CD4-positive, alpha-beta T cell (primary cell): ENCODE measurements around the gene MS4A10. TPM values are rescaled to one million over a fixed set of nuclear protein-coding genes. Genes with fewer than 3 reads are reported as not detected.

Experiments
- ATAC-seq: fragments of 200-7000 bp; cut with Tn5 transposase; one replicate; pipeline ENCODE4 v1.10.0; 2022; ENCODE audit warnings: mild to moderate bottlenecking; ENCODE audit not compliant: poor library complexity
- CTCF ChIA-PET: fragments of 350-600 bp; sonication (Branson Sonifier 250); formaldehyde crosslinking; loops from one replicate; lab custom pipeline; 2021; ENCODE audit warnings: antibody characterized with exemption, inconsistent platforms; lab: Charles Lee
- POLR2A ChIA-PET: fragments of 350-600 bp; sonication (Branson Sonifier 250); formaldehyde crosslinking; loops from one replicate; lab custom pipeline; 2021; ENCODE audit warnings: antibody characterized with exemption, inconsistent platforms; lab: Charles Lee
- DNase-seq, 14 experiments: peaks; one replicate each; pipeline ENCODE4 v3.0.0-alpha.2; 2013 to 2020; ENCODE audit warnings: mixed read lengths in 2 of 14
- H3K27ac ChIP-seq, 2 donors: one replicate each; pipeline versions ENCODE4 v1.5.1 to v1.7.0; 2013; ENCODE audit warnings: low read length in 2 of 2, low read depth in 1 of 2, mild to moderate bottlenecking in 1 of 2
- H3K27me3 ChIP-seq, 2 experiments: 1 replicate in 1 of 2; 2 replicates in 1 of 2; pipeline versions ENCODE4 v1.6.1 to v1.7.0; 2013; ENCODE audit warnings: low read length in 2 of 2, control low read depth in 1 of 2, mild to moderate bottlenecking in 1 of 2, moderate library complexity in 1 of 2; ENCODE audit not compliant: insufficient read depth in 2 of 2, control insufficient read depth in 1 of 2
- H3K36me3 ChIP-seq: one replicate; pipeline ENCODE4 v1.6.1; 2013; ENCODE audit warnings: low read length, control low read depth; ENCODE audit not compliant: insufficient read depth
- H3K4me1 ChIP-seq: one replicate; pipeline ENCODE4 v1.6.1; 2013; ENCODE audit warnings: low read length, control low read depth; ENCODE audit not compliant: insufficient read depth
- H3K4me3 ChIP-seq: one replicate; pipeline ENCODE4 v1.5.1; 2013; ENCODE audit warnings: mild to moderate bottlenecking, low read length, moderate library complexity
- H3K9me3 ChIP-seq, 2 experiments: 1 replicate in 1 of 2; 2 replicates in 1 of 2; pipeline versions ENCODE4 v1.6.1 to v1.7.0; 2013; ENCODE audit warnings: low read length in 2 of 2, mild to moderate bottlenecking in 2 of 2, control low read depth in 1 of 2, moderate library complexity in 1 of 2; ENCODE audit not compliant: control insufficient read depth in 1 of 2, insufficient read depth in 1 of 2
- H3K27ac Mint-ChIP-seq: one replicate; pipeline ENCODE4 v1.8.0; 2020; ENCODE audit warnings: mixed read lengths
- H3K27me3 Mint-ChIP-seq: one replicate; pipeline ENCODE4 v1.8.0; 2021; ENCODE audit warnings: mixed read lengths
- H3K36me3 Mint-ChIP-seq: one replicate; pipeline ENCODE4 v1.8.0; 2021; ENCODE audit warnings: low read depth, mixed read lengths
- H3K4me1 Mint-ChIP-seq: one replicate; pipeline ENCODE4 v1.8.0; 2021; ENCODE audit warnings: low read depth, mixed read lengths
- H3K4me3 Mint-ChIP-seq: one replicate; pipeline ENCODE4 v1.8.0; 2020; ENCODE audit warnings: mild to moderate bottlenecking, mixed read lengths
- H3K9me3 Mint-ChIP-seq: one replicate; pipeline ENCODE4 v1.8.0; 2020; ENCODE audit warnings: mixed read lengths
- CTCF ChIP-seq: fragments of 200-600 bp; IDR thresholded peaks from one replicate; pipeline ENCODE4 v1.8.0; 2022; ENCODE audit warnings: antibody characterized with exemption, mild to moderate bottlenecking
- intact Hi-C, 2 experiments: fragments of 100-400 bp; cut with DNase I in 1 of 2; cut with micrococcal nuclease in 1 of 2; formaldehyde crosslinking; loops; one replicate each; pipeline versions ENCODE4 v1.15.1 to v1.9.0; 2023 to 2025; cut with DNase I, micrococcal nuclease
- total RNA-seq, 174 experiments: library from RNA in 2 of 174; stranded (reverse) in 2 of 174; gene quantifications; one replicate each; pipeline ENCODE4 v1.2.3 and lab custom pipeline; 2021 to 2026

The MS4A10 gene
- total RNA-seq, 2 experiments from 2014 or later: not detected

DNA sequence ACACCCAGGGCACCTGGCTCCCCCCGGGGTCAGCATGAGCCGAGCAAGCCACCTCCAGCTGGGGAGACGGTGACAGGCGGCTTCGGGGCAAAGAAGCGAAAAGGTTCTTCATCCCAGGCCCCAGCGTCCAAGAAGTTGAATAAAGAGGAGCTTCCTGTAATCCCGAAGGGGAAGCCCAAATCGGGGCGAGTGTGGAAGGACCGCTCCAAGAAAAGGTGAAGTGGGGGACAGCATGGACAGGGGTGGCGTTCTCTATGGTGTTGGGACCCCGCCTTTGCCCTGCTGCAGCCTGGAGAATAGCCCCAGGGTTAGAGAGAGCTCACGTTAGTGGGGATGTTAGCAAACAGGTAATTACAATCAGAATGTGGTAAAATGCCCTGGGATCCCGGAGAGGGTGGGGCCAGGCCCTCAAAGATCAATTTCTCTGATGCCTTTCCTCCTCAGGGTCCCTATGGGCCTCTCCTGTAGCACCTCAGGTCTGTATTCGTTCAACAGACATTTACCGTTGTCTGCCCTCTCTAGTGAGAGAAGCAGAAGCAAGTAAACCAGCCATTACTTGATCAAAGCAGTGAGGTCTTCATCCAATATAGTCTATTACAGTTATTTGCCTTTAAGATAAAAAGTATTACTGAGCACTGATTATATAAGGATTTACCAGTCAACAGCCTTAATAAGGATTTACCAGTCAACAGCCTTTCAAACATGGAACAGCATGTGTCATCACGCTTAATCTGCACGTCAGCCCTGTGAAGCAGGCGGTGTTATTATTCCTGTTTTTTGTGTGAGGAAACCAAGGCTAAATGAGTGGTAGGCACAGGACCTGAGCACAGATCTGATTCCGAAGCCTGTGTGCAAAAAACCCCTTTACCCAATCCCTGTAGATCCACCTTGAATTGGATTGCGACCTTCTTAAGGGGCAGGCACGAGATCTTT lies 57.8 kb downstream of the MS4A10 start:
- TF ChIP-seq CTCF: no peak
- DNase-seq: no peak
- Mint-ChIP-seq H3K27me3 (no peaks in the 10 kb centered on the region), H3K27ac (peak overlapping the region; percentile 81), H3K4me1 (peaks cover 42% of the 10 kb centered on the region), H3K4me3 (peak overlapping the region; percentile 78), H3K36me3 (peaks cover 20% of the 10 kb centered on the region), H3K9me3 (no peaks in the 10 kb centered on the region)
- Histone ChIP-seq H3K4me3 (peak overlapping the region; percentile 99), H3K4me1 (peaks cover 47% of the 10 kb centered on the region), H3K27ac (peak overlapping the region in 1 of 2 donors; percentile 72), H3K27me3 (no peaks in the 10 kb centered on the region), H3K9me3 (no peaks in the 10 kb centered on the region), H3K36me3 (peaks cover 2% of the 10 kb centered on the region)
- CTCF ChIA-PET: no interaction called here
- POLR2A ChIA-PET: interaction anchor here (0.8 to 1.4 kb wide), 6 partner anchors 13 to 254 kb away, joined by 3 to 7 read pairs (median 3); partner anchors contain the start of genes PRPF19, PTGDR2 and TMEM109
- intact Hi-C loops: loop anchor here (2.0 to 5.0 kb wide), 4 partner anchors 62 to 1279 kb away; partner anchors contain the start of genes DDB1 (in 1 of the 2), INCENP (in 1 of the 2), PRPF19 (in 1 of the 2) and TKFC (in 1 of the 2)
- ATAC-seq: no peak

- no peak for TF ChIP-seq CTCF
- H3K4me3 Mint-ChIP-seq: peak overlapping the region; percentile 78
- DNase-seq (no peak), ATAC-seq (no peak)
- Histone ChIP-seq H3K9me3 (no peaks in the 10 kb centered on the region), H3K27me3 (no peaks in the 10 kb centered on the region), H3K4me3 (no peak overlapping the region), H3K27ac (no peak overlapping the region), H3K36me3 (peaks cover 15% of the 10 kb centered on the region), H3K4me1 (peaks cover 47% of the 10 kb centered on the region)
- intact Hi-C loops: loop anchor here (5.0 kb wide), 3 partner anchors 63 to 1278 kb away; partner anchors contain the start of genes DDB1 (in 1 of the 2), INCENP (in 1 of the 2), PRPF19 (in 1 of the 2) and TKFC (in 1 of the 2)
- H3K36me3 Mint-ChIP-seq: peaks cover 33% of the 10 kb centered on the region
- H3K9me3 Mint-ChIP-seq: no peaks in the 10 kb centered on the region
- peak overlapping the region; percentile 81 for H3K27ac Mint-ChIP-seq
- peaks cover 42% of the 10 kb centered on the region for H3K4me1 Mint-ChIP-seq
- POLR2A ChIA-PET: no interaction called here
- CTCF ChIA-PET: interaction anchor here (1.9 kb wide), 1 partner anchor 13 kb away, joined by 6 read pairs; no protein-coding TSS in a partner anchor
- H3K27me3 Mint-ChIP-seq: no peaks in the 10 kb centered on the region
Measured at GRCh38 chr11:60844045-60844869, 59.1 kb downstream of the MS4A10 start.

- Mint-ChIP-seq H3K27ac (peak overlapping the region; percentile 81), H3K27me3 (no peaks in the 10 kb centered on the region), H3K9me3 (no peaks in the 10 kb centered on the region), H3K36me3 (peaks cover 39% of the 10 kb centered on the region), H3K4me1 (peaks cover 42% of the 10 kb centered on the region), H3K4me3 (peak overlapping the region; percentile 78)
- Histone ChIP-seq H3K27ac (no peak overlapping the region), H3K9me3 (no peaks in the 10 kb centered on the region), H3K4me3 (no peak overlapping the region), H3K4me1 (peaks cover 47% of the 10 kb centered on the region), H3K27me3 (no peaks in the 10 kb centered on the region), H3K36me3 (peaks cover 21% of the 10 kb centered on the region)
- POLR2A ChIA-PET: no interaction called here
- intact Hi-C loops: loop anchor here (5.0 kb wide), 3 partner anchors 62 to 1277 kb away; partner anchors contain the start of genes DDB1 (in 1 of the 2), INCENP (in 1 of the 2), PRPF19 (in 1 of the 2) and TKFC (in 1 of the 2)
- TF ChIP-seq CTCF: no peak
- DNase-seq: no peak
- no peak for ATAC-seq
- CTCF ChIA-PET: interaction anchor here (1.9 kb wide), 1 partner anchor 14 kb away, joined by 6 read pairs; no protein-coding TSS in a partner anchor
Measured at GRCh38 chr11:60844870-60845221, 59.7 kb downstream of the MS4A10 start.
